GM18508 (cell line): ENCODE results near the gene OR10J1.

Experiments used
- ATAC-seq: cut with Tn5 transposase; IDR thresholded peaks from one replicate; pipeline ENCODE4 v1.9.1; 2021; ENCODE audit warnings: moderate number of reproducible peaks; ENCODE audit not compliant: insufficient read depth, unreplicated experiment

The OR10J1 gene

GRCh38 chr1:159483501-159483900, 44.0 kb downstream of the OR10J1 start:
- no peak for ATAC-seq
